ENCODE results near the gene ACSL4. TPM values are rescaled to one million over a fixed set of nuclear protein-coding genes. Genes with fewer than 3 reads are reported as not detected.

Gene ACSL4
- polyA plus RNA-seq, 1 of the 3 experiments (the other 2 are of a cell fraction) = 18.1 TPM

DNA sequence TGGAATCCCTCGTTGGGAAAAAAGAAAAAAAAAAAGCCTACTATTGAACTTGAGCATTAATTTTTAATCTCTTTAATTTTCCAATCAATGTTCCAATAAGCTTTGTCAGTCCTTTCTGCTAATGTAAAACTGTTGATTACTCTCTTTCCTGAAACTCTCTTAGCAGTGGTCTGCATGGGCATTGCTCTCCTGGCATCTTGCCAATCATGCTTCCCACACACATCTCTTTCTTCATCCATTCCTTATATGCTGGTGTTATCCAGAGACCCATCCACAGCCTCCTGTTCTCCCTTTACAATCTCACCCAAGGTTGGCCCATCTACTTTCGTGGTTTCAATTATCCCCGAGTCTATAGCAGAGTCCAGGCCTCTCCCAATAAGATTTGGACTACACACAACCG, 76.3 kb downstream of the ACSL4 start:
- Histone ChIP-seq H3K27me3 (ENCODE audit: insufficient read depth) (no peaks in the 10 kb centered on the region), H3K27ac (ENCODE audit: low read depth in 2 of 2, low read length in 1 of 2) (no peak overlapping the region), H3K9ac (no peak overlapping the region), H3K4me3 (ENCODE audit: low read depth in 2 of 2, low read length in 1 of 2) (no peak overlapping the region), H3K9me3 (no peaks in the 10 kb centered on the region), H2AFZ (ENCODE audit: low read depth) (no peak overlapping the region), H3K79me2 (ENCODE audit: insufficient read depth) (peaks cover 4% of the 10 kb centered on the region; the same call in 1 of the 2 replicates), H3K9me2 (no peaks in the 10 kb centered on the region), H3F3A (replicated peaks; ENCODE audit: insufficient read depth) (no peaks in the 10 kb centered on the region), H3K36me3 (replicated peaks in 1 of 2; ENCODE audit: control insufficient read depth in 1 of 2, insufficient read depth in 2 of 2, low read length in 1 of 2) (peaks cover 5 to 34% of the 10 kb centered on the region in 2 experiments), H3K4me2 (no peak overlapping the region), H3K4me1 (ENCODE audit: control insufficient read depth in 1 of 2, insufficient read depth in 2 of 2, low read depth in 1 of 2, low read length in 1 of 2) (no peaks in the 10 kb centered on the region), H4K20me1 (ENCODE audit: insufficient read depth) (no peaks in the 10 kb centered on the region)
- WGBS (ENCODE audit: low lambda C conversion rate) = 58% methylated on average over 4 of the region's 4 CpGs
- ChIA-PET CTCF (no interaction called here), POLR2A (no interaction called here)
- no peak for DNase-seq
- TF ChIP-seq TEAD4 (IDR thresholded peaks at IDR 0.05; ENCODE audit: borderline replicate concordance, insufficient read depth) (no peak), CHD2 (IDR thresholded peaks at IDR 0.05; ENCODE audit: low read length, partially characterized antibody) (no peak), IRF3 (IDR thresholded peaks at IDR 0.05; ENCODE audit: low read depth, low read length) (no peak), SMC3 (IDR thresholded peaks at IDR 0.05; ENCODE audit: low read depth, low read length) (no peak)

- Histone ChIP-seq H3K27me3 (ENCODE audit: insufficient read depth) (no peaks in the 10 kb centered on the region), H3K9me3 (no peaks in the 10 kb centered on the region), H3K36me3 (replicated peaks in 1 of 2; ENCODE audit: control insufficient read depth in 1 of 2, insufficient read depth in 2 of 2, low read length in 1 of 2) (peaks cover 2 to 29% of the 10 kb centered on the region in 2 experiments), H3K4me3 (ENCODE audit: low read depth in 2 of 2, low read length in 1 of 2) (no peak overlapping the region), H3K9me2 (no peaks in the 10 kb centered on the region), H3K9ac (no peak overlapping the region), H3F3A (replicated peaks; ENCODE audit: insufficient read depth) (no peaks in the 10 kb centered on the region), H2AFZ (ENCODE audit: low read depth) (no peak overlapping the region), H4K20me1 (ENCODE audit: insufficient read depth) (no peaks in the 10 kb centered on the region), H3K27ac (ENCODE audit: low read depth in 2 of 2, low read length in 1 of 2) (no peak overlapping the region), H3K79me2 (ENCODE audit: insufficient read depth) (peaks cover 4% of the 10 kb centered on the region; the same call in 1 of the 2 replicates), H3K4me1 (ENCODE audit: control insufficient read depth in 1 of 2, insufficient read depth in 2 of 2, low read depth in 1 of 2, low read length in 1 of 2) (no peaks in the 10 kb centered on the region), H3K4me2 (no peak overlapping the region)
- WGBS (ENCODE audit: low lambda C conversion rate) = 49% methylated on average over 4 of the region's 4 CpGs
- POLR2A ChIA-PET = no interaction called here
- TF ChIP-seq YY1 (IDR thresholded peaks at IDR 0.05; ENCODE audit: low read depth) = no peak
- TF ChIP-seq CHD2 (IDR thresholded peaks at IDR 0.05; ENCODE audit: low read length, partially characterized antibody) = no peak
- TF ChIP-seq, protein P1, sequence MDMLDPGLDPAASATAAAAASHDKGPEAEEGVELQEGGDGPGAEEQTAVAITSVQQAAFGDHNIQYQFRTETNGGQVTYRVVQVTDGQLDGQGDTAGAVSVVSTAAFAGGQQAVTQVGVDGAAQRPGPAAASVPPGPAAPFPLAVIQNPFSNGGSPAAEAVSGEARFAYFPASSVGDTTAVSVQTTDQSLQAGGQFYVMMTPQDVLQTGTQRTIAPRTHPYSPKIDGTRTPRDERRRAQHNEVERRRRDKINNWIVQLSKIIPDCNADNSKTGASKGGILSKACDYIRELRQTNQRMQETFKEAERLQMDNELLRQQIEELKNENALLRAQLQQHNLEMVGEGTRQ (IDR thresholded peaks at IDR 0.05; ENCODE audit: borderline replicate concordance, low read depth, low read length) = no peak
- no peak for TF ChIP-seq FOXJ3 (CRISPR knock-in tag; IDR thresholded peaks at IDR 0.05)
- no peak for TF ChIP-seq SIN3A (IDR thresholded peaks at IDR 0.05; ENCODE audit: borderline replicate concordance, low read depth, low read length)
- TF ChIP-seq IRF3 (IDR thresholded peaks at IDR 0.05; ENCODE audit: low read depth, low read length) = no peak
- TF ChIP-seq FOXM1 (IDR thresholded peaks at IDR 0.05; ENCODE audit: low read depth) = no peak
- no peak for TF ChIP-seq ELF1 (IDR thresholded peaks at IDR 0.05)
- no peak for TF ChIP-seq FOSL2 (IDR thresholded peaks at IDR 0.05; ENCODE audit: borderline replicate concordance, low read depth)
- TF ChIP-seq EZH2phosphoT487 (IDR thresholded peaks at IDR 0.05; ENCODE audit: borderline replicate concordance, low read depth) = no peak
- no peak for TF ChIP-seq POLR2AphosphoS5 (IDR thresholded peaks at IDR 0.05; ENCODE audit: low read depth, low read length)
- TF ChIP-seq, protein P2, sequence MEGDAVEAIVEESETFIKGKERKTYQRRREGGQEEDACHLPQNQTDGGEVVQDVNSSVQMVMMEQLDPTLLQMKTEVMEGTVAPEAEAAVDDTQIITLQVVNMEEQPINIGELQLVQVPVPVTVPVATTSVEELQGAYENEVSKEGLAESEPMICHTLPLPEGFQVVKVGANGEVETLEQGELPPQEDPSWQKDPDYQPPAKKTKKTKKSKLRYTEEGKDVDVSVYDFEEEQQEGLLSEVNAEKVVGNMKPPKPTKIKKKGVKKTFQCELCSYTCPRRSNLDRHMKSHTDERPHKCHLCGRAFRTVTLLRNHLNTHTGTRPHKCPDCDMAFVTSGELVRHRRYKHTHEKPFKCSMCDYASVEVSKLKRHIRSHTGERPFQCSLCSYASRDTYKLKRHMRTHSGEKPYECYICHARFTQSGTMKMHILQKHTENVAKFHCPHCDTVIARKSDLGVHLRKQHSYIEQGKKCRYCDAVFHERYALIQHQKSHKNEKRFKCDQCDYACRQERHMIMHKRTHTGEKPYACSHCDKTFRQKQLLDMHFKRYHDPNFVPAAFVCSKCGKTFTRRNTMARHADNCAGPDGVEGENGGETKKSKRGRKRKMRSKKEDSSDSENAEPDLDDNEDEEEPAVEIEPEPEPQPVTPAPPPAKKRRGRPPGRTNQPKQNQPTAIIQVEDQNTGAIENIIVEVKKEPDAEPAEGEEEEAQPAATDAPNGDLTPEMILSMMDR (IDR thresholded peaks at IDR 0.05) = no peak
- no peak for TF ChIP-seq USF1 (IDR thresholded peaks at IDR 0.05; ENCODE audit: borderline replicate concordance, low read depth)
- TF ChIP-seq RFX5 (IDR thresholded peaks at IDR 0.05; ENCODE audit: low read length) = no peak
- TF ChIP-seq GATA2 (CRISPR knock-in tag; IDR thresholded peaks at IDR 0.05) = no peak
- TF ChIP-seq TCF12 (IDR thresholded peaks at IDR 0.05) = no peak
- CTCF ChIA-PET = interaction anchor here (1.1 to 1.6 kb wide), 2 partner anchors 17 to 21 kb away, joined by 3 to 5 read pairs; no protein-coding TSS in a partner anchor
- DNase-seq = no peak
These were observed 77.4 kb downstream of the ACSL4 start for GRCh38 chrX:109655502-109656201.

Measured in SK-N-SH (cell line).